Naive thymus-derived CD8-positive, alpha-beta T cell (primary cell): ENCODE measurements around the gene CFAP46. TPM values are rescaled to one million over a fixed set of nuclear protein-coding genes. Genes with fewer than 3 reads are reported as not detected.
"Not testable (repeated sequence)": the region's sequence is repeated elsewhere in the genome, so short reads cannot be mapped to it uniquely, and the experiment has no call there.

ENCODE experiments used
- ATAC-seq, 2 donors: fragments of 150-1000 bp; cut with Tn5 transposase in 1 of 2; sonication (Bioruptor Pico), chemical (Tn5 transposase) in 1 of 2; 1 replicate in 1 of 2; 2 replicates in 1 of 2; pipeline ENCODE4 v1.10.0; 2021; ENCODE audit warnings: mild to moderate bottlenecking in 2 of 2, moderate library complexity in 2 of 2
- POLR2A ChIA-PET: fragments of 350-600 bp; sonication (Branson Sonifier 250); formaldehyde crosslinking; loops from one replicate; lab custom pipeline; 2021; ENCODE audit warnings: antibody characterized with exemption; lab: Charles Lee
- DNase-seq, 10 donors: peaks; one replicate each; pipeline versions ENCODE4 v3.0.0 to v3.0.0-alpha.2; 2020 to 2022
- H3K27ac Mint-ChIP-seq, 10 donors: one replicate each; pipeline ENCODE4 v1.8.0; 2020 to 2022; ENCODE audit warnings: mild to moderate bottlenecking in 10 of 10, mixed read lengths in 10 of 10, moderate library complexity in 4 of 10, inconsistent platforms in 1 of 10
- H3K27me3 Mint-ChIP-seq, 5 donors: one replicate each; pipeline ENCODE4 v1.8.0; 2021 to 2022; ENCODE audit warnings: mixed read lengths in 5 of 5
- H3K36me3 Mint-ChIP-seq, 3 donors: one replicate each; pipeline ENCODE4 v1.8.0; 2020 to 2022; ENCODE audit warnings: mixed read lengths in 3 of 3, mild to moderate bottlenecking in 2 of 3, inconsistent platforms in 1 of 3
- H3K4me1 Mint-ChIP-seq, 4 donors: one replicate each; pipeline ENCODE4 v1.8.0; 2021 to 2022; ENCODE audit warnings: mixed read lengths in 4 of 4
- H3K4me3 Mint-ChIP-seq, 10 donors: one replicate each; pipeline ENCODE4 v1.8.0; 2020 to 2022; ENCODE audit warnings: mild to moderate bottlenecking in 10 of 10, mixed read lengths in 10 of 10, moderate library complexity in 6 of 10, inconsistent platforms in 1 of 10
- H3K9me3 Mint-ChIP-seq, 9 donors: one replicate each; pipeline ENCODE4 v1.8.0; 2020 to 2022; ENCODE audit warnings: mixed read lengths in 9 of 9, mild to moderate bottlenecking in 3 of 9, inconsistent platforms in 1 of 9, moderate library complexity in 1 of 9
- polyA plus RNA-seq, 3 donors: library from polyadenylated mRNA; unstranded; fragments of 300-500 nt; fragmentation: Illumina TruSeq; gene quantifications; one replicate each; pipeline ENCODE4 v1.2.3, GENCODE V29; 2021
- total RNA-seq, 8 experiments: library from RNA in 2 of 8; stranded (reverse) in 2 of 8; gene quantifications; one replicate each; pipeline ENCODE4 v1.2.3 and lab custom pipeline; 2021 to 2026

The CFAP46 gene
- total and polyA plus RNA-seq, 5 experiments from 2014 or later: not detected

- H3K4me3 Mint-ChIP-seq: no peak overlapping the region
- peak overlapping the region in 1 of 10 donors; percentile 90 for H3K27ac Mint-ChIP-seq
- DNase-seq (peak in 1 of 10 donors; percentile 31), ATAC-seq (no peak)
- H3K4me1 Mint-ChIP-seq: no peaks in the 10 kb centered on the region
- no peaks in the 10 kb centered on the region for H3K9me3 Mint-ChIP-seq
- POLR2A ChIA-PET: no interaction called here
- H3K27me3 Mint-ChIP-seq: peaks cover 0 to 17% (median 3%) of the 10 kb centered on the region in 5 donors
- H3K36me3 Mint-ChIP-seq: no peaks in the 10 kb centered on the region
These were observed 115.0 kb downstream of the CFAP46 start for GRCh38 chr10:132827423-132827789.

GRCh38 chr10:132826524-132827422 lies 115.6 kb downstream of the CFAP46 start:
- ATAC-seq (no peak), DNase-seq (peak in 1 of 10 donors; percentile 56)
- no peaks in the 10 kb centered on the region for H3K4me1 Mint-ChIP-seq
- no peak overlapping the region for H3K4me3 Mint-ChIP-seq
- H3K27ac Mint-ChIP-seq: no peak overlapping the region
- POLR2A ChIA-PET: no interaction called here
- no peaks in the 10 kb centered on the region for H3K36me3 Mint-ChIP-seq
- H3K27me3 Mint-ChIP-seq: peaks cover 0 to 11% (median under 1%) of the 10 kb centered on the region in 5 donors
- no peaks in the 10 kb centered on the region for H3K9me3 Mint-ChIP-seq

- ATAC-seq, H3K4me3 Mint-ChIP-seq, H3K36me3 Mint-ChIP-seq, H3K9me3 Mint-ChIP-seq, DNase-seq, POLR2A ChIA-PET, H3K27me3 Mint-ChIP-seq, H3K27ac Mint-ChIP-seq, H3K4me1 Mint-ChIP-seq: not testable (repeated sequence)
These were observed 116.4 kb downstream of the CFAP46 start for GRCh38 chr10:132825783-132826523.

GRCh38 chr10:132820056-132820455 lies 122.3 kb downstream of the CFAP46 start:
- Mint-ChIP-seq H3K9me3 (no peaks in the 10 kb centered on the region), H3K27me3 (peaks cover 9 to 48% (median 31%) of the 10 kb centered on the region in 5 donors), H3K27ac (peak overlapping the region in 1 of 10 donors; percentile 21), H3K36me3 (no peaks in the 10 kb centered on the region), H3K4me1 (no peaks in the 10 kb centered on the region), H3K4me3 (no peak overlapping the region)
- POLR2A ChIA-PET: no interaction called here
- no peak for ATAC-seq
- DNase-seq: no peak

- no peak for ATAC-seq
- no peaks in the 10 kb centered on the region for H3K9me3 Mint-ChIP-seq
These were observed 124.6 kb downstream of the CFAP46 start for GRCh38 chr10:132817701-132818211.

GRCh38 chr10:132816718-132817117 lies 125.7 kb downstream of the CFAP46 start:
- Mint-ChIP-seq H3K36me3 (no peaks in the 10 kb centered on the region), H3K4me1 (no peaks in the 10 kb centered on the region), H3K27ac (peak overlapping the region in 3 of 10 donors; percentile 19 to 26 (median 22)), H3K9me3 (no peaks in the 10 kb centered on the region), H3K4me3 (no peak overlapping the region), H3K27me3 (peaks cover 9 to 56% (median 33%) of the 10 kb centered on the region in 5 donors)
- no peak for DNase-seq
- POLR2A ChIA-PET: interaction anchor here (0.6 kb wide), 1 partner anchor 531 kb away, joined by 4 read pairs; the partner anchor contains the start of gene PRAP1
- ATAC-seq: no peak

More at GRCh38 chr10:132817701-132818211, 124.6 kb downstream of the CFAP46 start:
- H3K36me3 Mint-ChIP-seq: no peaks in the 10 kb centered on the region
- POLR2A ChIA-PET: no interaction called here
- H3K4me3 Mint-ChIP-seq: no peak overlapping the region
- no peaks in the 10 kb centered on the region for H3K4me1 Mint-ChIP-seq
- H3K27me3 Mint-ChIP-seq: peaks cover 9 to 56% (median 33%) of the 10 kb centered on the region in 5 donors
- no peak overlapping the region for H3K27ac Mint-ChIP-seq
- DNase-seq: no peak

- POLR2A ChIA-PET: no interaction called here
- Mint-ChIP-seq H3K36me3 (no peaks in the 10 kb centered on the region), H3K4me1 (no peaks in the 10 kb centered on the region), H3K27ac (no peak overlapping the region), H3K9me3 (no peaks in the 10 kb centered on the region), H3K27me3 (peaks cover 9 to 56% (median 33%) of the 10 kb centered on the region in 5 donors), H3K4me3 (no peak overlapping the region)
- DNase-seq (peak in 1 of 10 donors; percentile 50), ATAC-seq (no peak)
These were observed 127.1 kb downstream of the CFAP46 start for GRCh38 chr10:132815168-132815857.

GRCh38 chr10:132814469-132814856 lies 127.9 kb downstream of the CFAP46 start:
- ATAC-seq: no peak
- Mint-ChIP-seq H3K27me3 (peaks cover 9 to 57% (median 33%) of the 10 kb centered on the region in 5 donors), H3K4me1 (no peaks in the 10 kb centered on the region), H3K27ac (no peak overlapping the region), H3K9me3 (no peaks in the 10 kb centered on the region), H3K4me3 (no peak overlapping the region), H3K36me3 (no peaks in the 10 kb centered on the region)
- POLR2A ChIA-PET: no interaction called here
- peak in 1 of 10 donors; percentile 55 for DNase-seq

GRCh38 chr10:132813560-132814468 lies 128.6 kb downstream of the CFAP46 start:
- POLR2A ChIA-PET: no interaction called here
- Mint-ChIP-seq H3K27ac (peak overlapping the region in 1 of 10 donors; percentile 56), H3K9me3 (no peaks in the 10 kb centered on the region), H3K36me3 (no peaks in the 10 kb centered on the region), H3K4me1 (no peaks in the 10 kb centered on the region), H3K27me3 (peaks cover 9 to 52% (median 32%) of the 10 kb centered on the region in 5 donors), H3K4me3 (no peak overlapping the region)
- DNase-seq (peak in 1 of 10 donors; percentile 40), ATAC-seq (no peak)

- DNase-seq: peak in 1 of 10 donors; percentile 0
- no peaks in the 10 kb centered on the region for H3K36me3 Mint-ChIP-seq
- H3K27ac Mint-ChIP-seq: no peak overlapping the region
- H3K9me3 Mint-ChIP-seq: no peaks in the 10 kb centered on the region
- H3K4me1 Mint-ChIP-seq: no peaks in the 10 kb centered on the region
- no peak overlapping the region for H3K4me3 Mint-ChIP-seq
- POLR2A ChIA-PET: no interaction called here
- peaks cover 8 to 45% (median 29%) of the 10 kb centered on the region in 5 donors for H3K27me3 Mint-ChIP-seq
- no peak for ATAC-seq
These were observed 129.4 kb downstream of the CFAP46 start for GRCh38 chr10:132813001-132813401.

- H3K4me1 Mint-ChIP-seq: no peaks in the 10 kb centered on the region
- H3K9me3 Mint-ChIP-seq: no peaks in the 10 kb centered on the region
- ATAC-seq: no peak
- no peaks in the 10 kb centered on the region for H3K36me3 Mint-ChIP-seq
- H3K4me3 Mint-ChIP-seq: no peak overlapping the region
- no peak overlapping the region for H3K27ac Mint-ChIP-seq
- POLR2A ChIA-PET: no interaction called here
- peaks cover 8 to 40% (median 24%) of the 10 kb centered on the region in 5 donors for H3K27me3 Mint-ChIP-seq
- DNase-seq: peak in 1 of 10 donors; percentile 27
These were observed 129.8 kb downstream of the CFAP46 start for GRCh38 chr10:132812520-132812919.
